Measurements from ENCODE around the gene KLHDC4.
"Not testable (repeated sequence)": the region's sequence is repeated elsewhere in the genome, so short reads cannot be mapped to it uniquely, and the experiment has no call there.

KLHDC4 gene

DNA sequence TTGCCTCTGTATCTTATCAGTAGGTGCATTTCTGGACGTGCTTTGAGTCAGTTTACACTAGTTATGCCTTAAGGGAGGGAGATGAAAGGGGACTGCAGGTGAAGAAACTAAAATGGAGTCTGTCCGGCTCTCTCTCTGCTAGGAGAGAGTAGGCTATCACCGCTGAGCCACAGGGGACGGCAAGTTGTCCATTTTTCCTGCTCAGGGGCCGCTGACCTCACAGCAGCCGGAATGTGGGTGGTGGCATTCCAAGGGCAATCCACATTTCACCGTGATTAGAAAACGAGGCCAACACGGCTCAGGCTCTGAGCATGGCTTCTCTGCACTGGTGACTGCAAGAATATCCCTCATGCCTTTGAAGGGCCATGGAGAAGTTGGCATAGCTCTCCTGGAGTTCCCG lies 19.0 kb upstream of the KLHDC4 start:
- peaks cover 14% of the 10 kb centered on the region for H3K4me1 ChIP-seq (ENCODE audit: insufficient read depth, poor library complexity, severe bottlenecking)
- no peak for DNase-seq (ENCODE audit: low spot score)
- no peaks in the 10 kb centered on the region for H3K36me3 ChIP-seq (ENCODE audit: low read depth)
- no peak overlapping the region for H3K4me3 ChIP-seq (ENCODE audit: severe bottlenecking)
- H3K27ac ChIP-seq (ENCODE audit: poor library complexity, severe bottlenecking), result no peak overlapping the region
- no peaks in the 10 kb centered on the region for H3K27me3 ChIP-seq (ENCODE audit: insufficient read depth, poor library complexity, severe bottlenecking)
- TF ChIP-seq, protein P1, sequence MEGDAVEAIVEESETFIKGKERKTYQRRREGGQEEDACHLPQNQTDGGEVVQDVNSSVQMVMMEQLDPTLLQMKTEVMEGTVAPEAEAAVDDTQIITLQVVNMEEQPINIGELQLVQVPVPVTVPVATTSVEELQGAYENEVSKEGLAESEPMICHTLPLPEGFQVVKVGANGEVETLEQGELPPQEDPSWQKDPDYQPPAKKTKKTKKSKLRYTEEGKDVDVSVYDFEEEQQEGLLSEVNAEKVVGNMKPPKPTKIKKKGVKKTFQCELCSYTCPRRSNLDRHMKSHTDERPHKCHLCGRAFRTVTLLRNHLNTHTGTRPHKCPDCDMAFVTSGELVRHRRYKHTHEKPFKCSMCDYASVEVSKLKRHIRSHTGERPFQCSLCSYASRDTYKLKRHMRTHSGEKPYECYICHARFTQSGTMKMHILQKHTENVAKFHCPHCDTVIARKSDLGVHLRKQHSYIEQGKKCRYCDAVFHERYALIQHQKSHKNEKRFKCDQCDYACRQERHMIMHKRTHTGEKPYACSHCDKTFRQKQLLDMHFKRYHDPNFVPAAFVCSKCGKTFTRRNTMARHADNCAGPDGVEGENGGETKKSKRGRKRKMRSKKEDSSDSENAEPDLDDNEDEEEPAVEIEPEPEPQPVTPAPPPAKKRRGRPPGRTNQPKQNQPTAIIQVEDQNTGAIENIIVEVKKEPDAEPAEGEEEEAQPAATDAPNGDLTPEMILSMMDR (IDR thresholded peaks at IDR 0.05; ENCODE audit: poor library complexity, severe bottlenecking), result no peak
- H3K9me3 ChIP-seq (ENCODE audit: severe bottlenecking), result peaks cover 3% of the 10 kb centered on the region
- ATAC-seq (ENCODE audit: low read depth), result no peak

DNA sequence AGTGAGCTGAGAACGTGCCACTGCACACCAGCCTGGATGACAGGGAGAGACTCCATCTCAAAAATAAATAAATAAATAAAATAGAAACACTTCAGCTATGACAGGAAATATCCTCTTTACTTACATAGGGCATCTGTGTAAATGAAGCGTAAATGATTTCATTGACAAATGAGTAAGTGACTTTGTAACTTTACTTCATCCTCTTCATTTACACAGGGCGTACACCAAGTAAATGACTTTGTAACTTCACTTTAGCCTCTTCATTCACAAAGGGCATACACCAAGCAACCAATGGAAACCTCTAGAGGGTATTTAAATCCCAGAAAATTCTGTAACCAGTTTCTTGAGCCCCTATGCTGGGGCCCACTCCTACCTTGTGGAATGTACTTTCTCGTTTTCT lies 16.2 kb upstream of the KLHDC4 start:
- peak overlapping the region; percentile 90 for H3K27ac ChIP-seq (ENCODE audit: poor library complexity, severe bottlenecking)
- ATAC-seq (ENCODE audit: low read depth), result no peak
- no peak overlapping the region for H3K4me3 ChIP-seq (ENCODE audit: severe bottlenecking)
- DNase-seq (ENCODE audit: low spot score), result no peak
- no peaks in the 10 kb centered on the region for H3K36me3 ChIP-seq (ENCODE audit: low read depth)
- H3K27me3 ChIP-seq (ENCODE audit: insufficient read depth, poor library complexity, severe bottlenecking), result no peaks in the 10 kb centered on the region
- H3K4me1 ChIP-seq (ENCODE audit: insufficient read depth, poor library complexity, severe bottlenecking), result peaks cover 25% of the 10 kb centered on the region
- no peaks in the 10 kb centered on the region for H3K9me3 ChIP-seq (ENCODE audit: severe bottlenecking)
- TF ChIP-seq, protein P1 (IDR thresholded peaks at IDR 0.05; ENCODE audit: poor library complexity, severe bottlenecking), result no peak

DNA sequence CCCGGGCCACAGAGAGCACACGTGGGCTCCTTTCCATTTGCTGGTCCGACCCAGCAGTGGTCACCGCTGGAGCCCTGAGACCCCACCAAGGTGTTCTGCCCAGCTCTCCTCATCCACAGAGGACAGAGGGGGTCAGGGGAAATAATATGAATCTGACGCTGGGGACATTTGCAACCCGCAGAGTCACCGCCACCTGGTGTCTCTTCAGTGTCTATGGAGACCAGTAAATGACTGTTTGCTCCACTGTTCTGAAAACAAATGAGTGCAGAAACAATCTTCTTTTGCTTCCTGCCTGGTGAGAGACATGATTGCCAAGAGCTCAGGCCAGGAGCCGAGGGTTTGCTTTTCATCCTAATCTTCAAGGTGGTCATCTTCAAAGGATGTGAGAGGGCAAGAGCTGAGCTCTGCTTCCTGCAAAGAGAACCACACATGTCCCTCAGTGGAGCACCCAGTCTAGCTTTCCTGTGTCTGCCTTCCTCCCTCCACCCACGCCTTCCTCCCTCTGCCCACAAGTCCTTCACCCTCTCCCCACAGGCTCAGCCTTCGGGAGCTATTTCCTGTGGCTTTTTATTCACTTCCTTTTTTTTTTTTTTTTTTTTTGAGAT lies 14.7 kb upstream of the KLHDC4 start:
- Histone ChIP-seq H3K9me3 (ENCODE audit: severe bottlenecking) (no peaks in the 10 kb centered on the region), H3K27me3 (ENCODE audit: insufficient read depth, poor library complexity, severe bottlenecking) (no peaks in the 10 kb centered on the region), H3K4me1 (ENCODE audit: insufficient read depth, poor library complexity, severe bottlenecking) (peaks cover 25% of the 10 kb centered on the region), H3K27ac (ENCODE audit: poor library complexity, severe bottlenecking) (peak overlapping the region; percentile 90), H3K4me3 (ENCODE audit: severe bottlenecking) (no peak overlapping the region), H3K36me3 (ENCODE audit: low read depth) (no peaks in the 10 kb centered on the region)
- ATAC-seq (ENCODE audit: low read depth), result no peak
- TF ChIP-seq, protein P1 (IDR thresholded peaks at IDR 0.05; ENCODE audit: poor library complexity, severe bottlenecking), result no peak
- DNase-seq (ENCODE audit: low spot score), result no peak

DNA sequence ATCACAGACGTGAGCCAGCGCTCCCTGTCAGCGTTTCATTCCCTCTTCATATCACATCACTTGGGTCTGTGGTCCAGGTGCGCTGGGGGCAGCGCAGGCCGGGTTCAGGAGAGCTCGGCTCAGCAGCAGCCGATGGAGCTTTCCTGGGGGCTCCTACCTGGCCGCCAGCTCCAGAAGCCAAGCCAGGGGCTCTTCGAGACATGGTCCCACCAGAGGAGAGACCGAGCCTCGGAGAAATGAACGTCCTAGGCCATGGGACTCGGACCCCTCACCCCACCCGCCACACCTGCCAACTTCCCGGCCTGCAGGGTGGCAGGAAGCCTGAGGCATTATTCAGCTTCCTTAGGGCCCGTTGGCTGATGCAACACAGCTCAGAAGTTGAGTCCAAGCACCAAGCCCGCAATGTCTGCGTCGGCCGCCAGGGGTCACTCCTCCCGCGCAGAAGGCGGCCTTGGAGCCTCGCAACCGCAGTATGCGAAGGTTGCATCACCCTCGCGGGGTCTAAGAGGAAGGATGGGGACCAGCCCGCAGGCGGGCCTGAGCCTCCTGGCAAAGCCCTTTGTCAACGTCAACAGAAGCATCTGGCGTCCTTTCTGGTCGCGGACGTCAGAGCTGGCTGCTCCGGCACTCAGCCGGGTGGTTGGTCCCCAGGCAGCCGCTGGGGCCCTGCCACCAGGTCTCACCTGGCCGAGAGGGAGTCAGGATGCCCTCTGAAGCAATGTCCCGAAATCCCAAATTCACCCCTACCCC lies 13.2 kb upstream of the KLHDC4 start:
- DNase-seq (ENCODE audit: low spot score) (peak; percentile 89), ATAC-seq (ENCODE audit: low read depth) (peak; percentile 75)
- Histone ChIP-seq H3K27me3 (ENCODE audit: insufficient read depth, poor library complexity, severe bottlenecking) (no peaks in the 10 kb centered on the region), H3K4me1 (ENCODE audit: insufficient read depth, poor library complexity, severe bottlenecking) (peaks cover 25% of the 10 kb centered on the region), H3K9me3 (ENCODE audit: severe bottlenecking) (no peaks in the 10 kb centered on the region), H3K36me3 (ENCODE audit: low read depth) (no peaks in the 10 kb centered on the region), H3K4me3 (ENCODE audit: severe bottlenecking) (no peak overlapping the region), H3K27ac (ENCODE audit: poor library complexity, severe bottlenecking) (peak overlapping the region; percentile 90)
- TF ChIP-seq, protein P1 (IDR thresholded peaks at IDR 0.05; ENCODE audit: poor library complexity, severe bottlenecking), result peak; percentile 97

DNA sequence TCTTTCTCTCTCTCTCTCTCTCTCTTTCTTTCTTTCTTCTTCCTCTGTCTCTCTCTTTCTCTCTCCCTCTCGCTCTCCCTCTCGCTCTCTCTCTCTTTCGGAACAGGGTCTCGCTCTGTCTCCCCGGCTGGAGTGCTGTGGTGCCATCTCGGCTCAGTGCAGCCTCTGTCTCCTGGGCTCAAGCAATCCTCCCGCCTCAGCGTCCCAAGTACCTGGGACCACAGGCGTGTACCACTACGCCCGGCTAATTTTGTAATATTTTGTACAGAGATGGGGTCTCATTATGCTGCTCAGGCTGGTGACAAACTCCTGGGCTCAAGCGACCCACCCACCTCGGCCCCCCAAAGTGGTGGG lies 12.7 kb upstream of the KLHDC4 start:
- Histone ChIP-seq H3K4me3 (ENCODE audit: severe bottlenecking) (no peak overlapping the region), H3K36me3 (ENCODE audit: low read depth) (no peaks in the 10 kb centered on the region), H3K27me3 (ENCODE audit: insufficient read depth, poor library complexity, severe bottlenecking) (no peaks in the 10 kb centered on the region), H3K9me3 (ENCODE audit: severe bottlenecking) (no peaks in the 10 kb centered on the region), H3K27ac (ENCODE audit: poor library complexity, severe bottlenecking) (peak overlapping the region; percentile 90), H3K4me1 (ENCODE audit: insufficient read depth, poor library complexity, severe bottlenecking) (peaks cover 25% of the 10 kb centered on the region)
- TF ChIP-seq, protein P1 (IDR thresholded peaks at IDR 0.05; ENCODE audit: poor library complexity, severe bottlenecking), result no peak
- DNase-seq (ENCODE audit: low spot score), result no peak
- ATAC-seq (ENCODE audit: low read depth), result no peak

DNA sequence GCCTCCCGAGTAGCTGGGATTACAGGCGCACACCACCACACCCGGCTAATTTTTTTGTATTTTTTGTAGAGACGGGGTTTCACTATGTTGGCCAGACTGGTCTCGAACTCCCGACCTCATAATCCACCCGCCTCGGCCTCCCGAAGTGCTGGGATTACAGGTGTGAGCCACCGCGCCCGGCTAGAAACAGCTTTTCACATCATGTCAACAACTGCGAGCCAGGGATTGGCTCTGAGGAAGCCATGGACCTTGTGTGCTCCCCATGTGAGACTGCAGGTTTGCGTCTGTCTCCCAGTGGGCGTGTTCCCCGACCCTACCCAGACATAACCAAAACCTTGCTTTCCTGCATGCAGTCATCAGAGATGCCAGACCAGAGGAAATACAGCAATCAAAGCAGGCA lies 8.1 kb upstream of the KLHDC4 start:
- H3K4me1 ChIP-seq (ENCODE audit: insufficient read depth, poor library complexity, severe bottlenecking), result peaks cover 12% of the 10 kb centered on the region
- H3K4me3 ChIP-seq (ENCODE audit: severe bottlenecking); H3K27me3 ChIP-seq (ENCODE audit: insufficient read depth, poor library complexity, severe bottlenecking); H3K36me3 ChIP-seq (ENCODE audit: low read depth); H3K27ac ChIP-seq (ENCODE audit: poor library complexity, severe bottlenecking); ATAC-seq (ENCODE audit: low read depth); DNase-seq (ENCODE audit: low spot score); H3K9me3 ChIP-seq (ENCODE audit: severe bottlenecking): not testable (repeated sequence)

DNA sequence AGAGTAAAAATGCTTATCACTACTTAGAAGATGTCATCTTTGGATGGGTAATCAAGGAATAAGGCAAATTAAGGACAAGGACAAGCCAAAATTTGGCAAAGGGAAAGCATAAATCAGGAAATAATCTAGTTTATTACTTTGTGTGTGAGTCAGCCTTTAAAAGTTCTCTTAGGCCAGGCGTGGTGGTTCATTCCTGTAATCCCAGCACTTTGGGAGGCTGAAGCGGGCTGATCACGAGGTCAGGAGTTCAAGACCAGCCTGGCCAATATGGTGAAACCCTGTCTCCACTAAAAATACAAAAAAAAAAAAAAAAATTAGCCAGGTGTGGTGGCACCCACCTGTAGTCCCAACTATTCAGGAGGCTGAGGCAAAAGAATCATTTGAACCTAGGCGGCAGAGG lies 1.7 kb upstream of the KLHDC4 start:
- H3K27ac ChIP-seq (ENCODE audit: poor library complexity, severe bottlenecking); ATAC-seq (ENCODE audit: low read depth); H3K4me1 ChIP-seq (ENCODE audit: insufficient read depth, poor library complexity, severe bottlenecking); H3K9me3 ChIP-seq (ENCODE audit: severe bottlenecking); H3K4me3 ChIP-seq (ENCODE audit: severe bottlenecking); H3K27me3 ChIP-seq (ENCODE audit: insufficient read depth, poor library complexity, severe bottlenecking); DNase-seq (ENCODE audit: low spot score): not testable (repeated sequence)
- peaks cover 17% of the 10 kb centered on the region for H3K36me3 ChIP-seq (ENCODE audit: low read depth)

All from RWPE2 (cell line).